KMS-11 (cell line): ENCODE data around the gene P2RX3.

Experiments
- H2AFZ ChIP-seq: fragments of 200-600 bp; sonication (generic); 2 replicates; pipeline ENCODE4 v1.6.1; 2016; ENCODE audit warnings: antibody characterized with exemption, mixed run types, low read depth
- H3K27ac ChIP-seq: fragments of 200-600 bp; sonication (generic); 2 replicates; pipeline ENCODE4 v1.6.1; 2016; ENCODE audit warnings: mild to moderate bottlenecking, mixed run types
- H3K27me3 ChIP-seq: fragments of 200-600 bp; sonication (generic); 2 replicates; pipeline ENCODE4 v1.6.1; 2017; ENCODE audit warnings: mild to moderate bottlenecking, low read depth, mixed run types, moderate library complexity; ENCODE audit not compliant: insufficient read depth
- H3K36me3 ChIP-seq: fragments of 200-600 bp; sonication (generic); 2 replicates; pipeline ENCODE4 v1.6.1; 2017; ENCODE audit warnings: mild to moderate bottlenecking, mixed run types; ENCODE audit not compliant: insufficient read depth
- H3K4me1 ChIP-seq: fragments of 200-600 bp; sonication (generic); 2 replicates; pipeline ENCODE4 v1.6.1; 2016; ENCODE audit warnings: mild to moderate bottlenecking, low read depth, mixed run types; ENCODE audit not compliant: poor library complexity, severe bottlenecking
- H3K4me2 ChIP-seq: fragments of 200-600 bp; sonication (generic); 2 replicates; pipeline ENCODE4 v1.7.0; 2016; ENCODE audit warnings: mild to moderate bottlenecking, mixed run types
- H3K4me3 ChIP-seq: fragments of 200-600 bp; sonication (generic); IDR thresholded peaks from 2 replicates; pipeline ENCODE4 v1.6.1; 2017; ENCODE audit warnings: low read depth, low read length, mixed read lengths; ENCODE audit not compliant: insufficient read depth
- H3K79me2 ChIP-seq: fragments of 200-600 bp; sonication (generic); 2 replicates; pipeline ENCODE4 v1.6.1; 2016; ENCODE audit warnings: low read depth, mixed run types; ENCODE audit not compliant: insufficient read depth
- H3K9ac ChIP-seq: fragments of 200-600 bp; sonication (generic); 2 replicates; pipeline ENCODE4 v1.6.1; 2016; ENCODE audit warnings: mild to moderate bottlenecking, mixed run types
- H4K20me1 ChIP-seq: fragments of 200-600 bp; sonication (generic); 2 replicates; pipeline ENCODE4 v1.6.1; 2016; ENCODE audit warnings: mild to moderate bottlenecking, mixed run types; ENCODE audit not compliant: insufficient read depth
- TF ChIP-seq, protein P1 (sequence below): fragments of 200-600 bp; sonication (generic); conservative IDR thresholded peaks from 2 replicates; pipeline ENCODE4 v1.6.1; 2017; ENCODE audit warnings: low read depth, mild to moderate bottlenecking, antibody characterized with exemption, low read length, moderate library complexity, mixed read lengths

The P2RX3 gene

DNA sequence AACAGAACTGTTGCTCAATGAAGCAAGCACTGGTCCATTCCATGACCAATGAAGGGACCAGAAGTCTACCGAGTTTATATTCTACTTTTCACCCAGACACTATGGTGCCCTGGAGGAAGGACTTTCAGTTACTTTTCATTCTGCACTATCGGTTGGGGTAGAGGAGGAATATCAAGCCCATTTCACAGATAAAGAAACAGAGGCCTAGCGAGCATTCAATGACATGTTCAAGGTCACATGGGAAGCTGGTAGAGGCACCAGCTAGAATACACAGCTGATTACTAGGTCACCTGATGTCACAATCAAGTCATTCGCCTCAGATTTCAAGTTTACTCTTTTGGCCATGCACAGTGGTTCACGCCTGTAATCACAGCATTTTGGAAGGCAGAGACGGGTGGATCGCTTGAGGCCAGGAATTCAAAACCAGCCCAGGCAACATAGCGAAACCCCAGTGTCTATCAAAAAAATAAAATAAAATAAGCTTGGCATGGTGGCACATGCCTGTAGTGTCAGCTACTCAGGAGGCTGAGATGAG lies 69.9 kb downstream of the P2RX3 start:
- TF ChIP-seq, protein P1, sequence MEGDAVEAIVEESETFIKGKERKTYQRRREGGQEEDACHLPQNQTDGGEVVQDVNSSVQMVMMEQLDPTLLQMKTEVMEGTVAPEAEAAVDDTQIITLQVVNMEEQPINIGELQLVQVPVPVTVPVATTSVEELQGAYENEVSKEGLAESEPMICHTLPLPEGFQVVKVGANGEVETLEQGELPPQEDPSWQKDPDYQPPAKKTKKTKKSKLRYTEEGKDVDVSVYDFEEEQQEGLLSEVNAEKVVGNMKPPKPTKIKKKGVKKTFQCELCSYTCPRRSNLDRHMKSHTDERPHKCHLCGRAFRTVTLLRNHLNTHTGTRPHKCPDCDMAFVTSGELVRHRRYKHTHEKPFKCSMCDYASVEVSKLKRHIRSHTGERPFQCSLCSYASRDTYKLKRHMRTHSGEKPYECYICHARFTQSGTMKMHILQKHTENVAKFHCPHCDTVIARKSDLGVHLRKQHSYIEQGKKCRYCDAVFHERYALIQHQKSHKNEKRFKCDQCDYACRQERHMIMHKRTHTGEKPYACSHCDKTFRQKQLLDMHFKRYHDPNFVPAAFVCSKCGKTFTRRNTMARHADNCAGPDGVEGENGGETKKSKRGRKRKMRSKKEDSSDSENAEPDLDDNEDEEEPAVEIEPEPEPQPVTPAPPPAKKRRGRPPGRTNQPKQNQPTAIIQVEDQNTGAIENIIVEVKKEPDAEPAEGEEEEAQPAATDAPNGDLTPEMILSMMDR, result no peak
- Histone ChIP-seq H3K79me2 (no peaks in the 10 kb centered on the region), H3K36me3 (no peaks in the 10 kb centered on the region), H3K27ac (no peak overlapping the region), H4K20me1 (no peaks in the 10 kb centered on the region), H3K9ac (no peak overlapping the region), H2AFZ (no peak overlapping the region), H3K4me3 (no peak overlapping the region), H3K4me1 (no peaks in the 10 kb centered on the region), H3K4me2 (no peak overlapping the region), H3K27me3 (no peaks in the 10 kb centered on the region)

- Histone ChIP-seq H3K27ac (no peak overlapping the region), H3K4me1 (no peaks in the 10 kb centered on the region), H3K9ac (no peak overlapping the region), H3K4me3 (no peak overlapping the region), H3K4me2 (no peak overlapping the region), H4K20me1 (no peaks in the 10 kb centered on the region), H3K79me2 (no peaks in the 10 kb centered on the region), H3K27me3 (no peaks in the 10 kb centered on the region), H2AFZ (no peak overlapping the region), H3K36me3 (no peaks in the 10 kb centered on the region)
- TF ChIP-seq, protein P1, result no peak
These were observed 70.6 kb downstream of the P2RX3 start for GRCh38 chr11:57408771-57409170.

GRCh38 chr11:57409321-57410100 lies 71.4 kb downstream of the P2RX3 start:
- no peaks in the 10 kb centered on the region for H3K79me2 ChIP-seq
- no peak overlapping the region for H3K4me3 ChIP-seq
- H4K20me1 ChIP-seq, result no peaks in the 10 kb centered on the region
- no peak overlapping the region for H3K9ac ChIP-seq
- H2AFZ ChIP-seq, result no peak overlapping the region
- no peaks in the 10 kb centered on the region for H3K4me1 ChIP-seq
- no peaks in the 10 kb centered on the region for H3K27me3 ChIP-seq
- no peak overlapping the region for H3K4me2 ChIP-seq
- H3K27ac ChIP-seq, result no peak overlapping the region
- H3K36me3 ChIP-seq, result no peaks in the 10 kb centered on the region
- TF ChIP-seq, protein P1, result no peak

DNA sequence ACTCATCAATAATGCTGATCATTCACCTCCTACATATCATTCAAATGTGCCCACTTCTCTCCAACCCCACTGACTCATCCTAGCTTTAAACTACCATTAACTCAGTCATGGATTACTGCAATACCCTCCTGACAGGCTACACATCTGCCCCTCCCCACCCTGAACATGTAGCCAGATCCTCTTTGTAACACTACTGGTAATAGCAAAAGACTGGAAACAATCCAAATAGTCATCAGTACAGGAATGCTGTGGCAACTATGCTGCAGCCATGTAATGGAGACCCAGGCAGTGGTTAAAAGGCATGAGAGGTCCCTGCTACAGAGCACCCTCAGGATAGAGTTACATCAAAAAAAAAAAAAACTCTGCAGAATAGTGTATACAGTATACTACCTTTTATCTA lies 72.1 kb downstream of the P2RX3 start:
- Histone ChIP-seq H3K36me3 (no peaks in the 10 kb centered on the region), H4K20me1 (no peaks in the 10 kb centered on the region), H3K27ac (no peak overlapping the region), H3K79me2 (no peaks in the 10 kb centered on the region), H3K4me3 (no peak overlapping the region), H3K9ac (no peak overlapping the region), H2AFZ (no peak overlapping the region), H3K4me2 (no peak overlapping the region), H3K4me1 (no peaks in the 10 kb centered on the region), H3K27me3 (no peaks in the 10 kb centered on the region)
- TF ChIP-seq, protein P1, result no peak
